DMS53 (cell line): ENCODE measurements around the gene SLC49A3.

Experiments used
- DNase-seq: peaks from one replicate; lab custom pipeline; 2025; lab: John Stamatoyannopoulos, UW

Gene SLC49A3

DNA sequence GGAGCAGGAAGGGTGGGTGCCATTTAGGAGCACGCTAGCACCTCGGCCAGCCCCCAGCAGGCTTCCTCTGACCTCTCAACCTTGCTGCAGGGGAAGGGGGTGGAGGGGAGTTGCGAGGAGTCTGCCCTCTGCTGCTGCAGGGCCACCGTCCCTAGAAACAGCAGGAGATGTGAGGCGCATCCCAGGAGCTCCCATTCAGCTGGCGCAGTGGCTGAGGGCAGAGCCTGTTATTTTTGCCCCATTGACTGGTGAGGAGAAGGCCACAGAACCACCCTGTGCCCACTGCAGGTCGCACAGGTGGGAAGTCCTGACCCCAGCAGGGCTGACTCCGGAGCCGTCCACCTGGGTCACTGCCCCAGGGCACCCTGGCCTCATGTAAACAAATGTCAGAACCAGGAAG is 55.5 kb downstream of the SLC49A3 start:
- no peak for DNase-seq

DNA sequence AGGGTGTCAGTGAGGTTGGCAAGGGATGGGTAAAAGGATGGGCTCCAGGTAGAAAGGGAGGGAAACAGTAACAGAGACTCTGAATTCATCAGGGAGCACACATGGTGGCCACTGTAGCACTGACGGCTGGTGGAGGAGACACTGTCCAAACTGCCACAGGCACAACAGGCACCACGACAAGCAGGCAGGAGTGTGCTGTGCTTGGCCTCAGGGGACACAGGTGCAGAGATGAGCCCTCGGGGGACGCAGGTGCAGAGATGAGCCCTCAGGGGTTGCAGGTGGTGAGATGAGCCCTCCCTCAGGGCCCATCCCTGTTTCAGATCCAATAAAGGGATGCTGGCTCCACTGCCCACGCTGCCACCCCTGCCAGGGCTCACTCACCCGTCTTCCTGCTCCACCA is 56.0 kb downstream of the SLC49A3 start:
- no peak for DNase-seq

DNA sequence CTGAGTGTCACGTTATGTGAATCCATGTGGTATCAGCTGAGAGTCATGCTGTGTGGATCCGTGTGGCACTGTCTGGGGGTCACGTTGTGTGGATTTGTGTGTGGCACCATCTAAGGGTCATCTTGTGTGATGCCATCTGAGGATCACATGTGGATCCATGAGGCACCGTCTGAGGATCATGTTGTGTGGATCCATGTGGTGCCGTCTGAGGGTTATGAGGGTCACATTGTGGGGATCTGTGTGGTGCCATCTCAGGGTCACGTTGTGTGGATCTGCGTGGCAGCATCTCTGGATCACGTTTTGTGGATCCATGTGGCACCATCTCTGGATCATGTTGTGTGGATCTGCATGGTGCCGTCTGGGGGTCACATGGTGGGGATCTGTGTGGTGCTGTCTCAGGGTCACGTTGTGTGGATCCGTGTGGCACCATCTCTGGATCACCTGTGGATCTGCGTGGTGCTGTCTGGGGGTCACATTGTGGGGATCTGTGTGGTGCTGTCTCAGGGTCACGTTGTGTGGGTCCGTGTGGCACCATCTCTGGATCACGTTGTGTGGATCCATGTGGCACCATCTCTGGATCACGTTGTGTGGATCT is 56.7 kb downstream of the SLC49A3 start:
- no peak for DNase-seq
